Astrocyte (in vitro differentiated cells and primary cell): ENCODE data around the gene DMWD. TPM values are rescaled to one million over a fixed set of nuclear protein-coding genes. Genes with fewer than 3 reads are reported as not detected.

ENCODE experiments used
- DNase-seq: peaks from one replicate; pipeline ENCODE4 v3.0.0-alpha.2; 2010; ENCODE audit warnings: low read depth
- FAIRE-seq: peaks from 2 replicates; lab custom pipeline; 2011; peaks lifted over from hg19 to GRCh38; lab: Jason Lieb, UNC
- H2AFZ ChIP-seq: 2 replicates; pipeline ENCODE4 v1.6.0; 2012; ENCODE audit warnings: low read depth, low read length, inconsistent platforms
- H3K27ac ChIP-seq: 2 replicates; pipeline ENCODE4 v1.5.1; 2011; ENCODE audit warnings: low read depth, low read length, inconsistent platforms
- H3K27me3 ChIP-seq: 2 replicates; pipeline ENCODE4 v1.6.0; 2011; ENCODE audit warnings: low read length, inconsistent platforms; ENCODE audit not compliant: insufficient read depth
- H3K36me3 ChIP-seq: 2 replicates; pipeline ENCODE4 v1.5.1; 2011; ENCODE audit warnings: low read length, inconsistent platforms; ENCODE audit not compliant: insufficient read depth
- H3K4me1 ChIP-seq: 2 replicates; pipeline ENCODE4 v1.5.1; 2011; ENCODE audit warnings: low read length, inconsistent platforms; ENCODE audit not compliant: insufficient read depth
- H3K4me2 ChIP-seq: 2 replicates; pipeline ENCODE4 v1.6.0; 2012; ENCODE audit warnings: low read length, inconsistent platforms
- H3K4me3 ChIP-seq: 2 replicates; pipeline ENCODE4 v1.5.1; 2011; ENCODE audit warnings: low read depth, mild to moderate bottlenecking, low read length, inconsistent platforms; ENCODE audit not compliant: insufficient read depth
- H3K79me2 ChIP-seq: 2 replicates; pipeline ENCODE4 v1.6.0; 2012; ENCODE audit warnings: mild to moderate bottlenecking, low read length, inconsistent platforms; ENCODE audit not compliant: insufficient read depth
- H3K9ac ChIP-seq: 2 replicates; pipeline ENCODE4 v1.6.0; 2012; ENCODE audit warnings: mild to moderate bottlenecking, low read length, inconsistent platforms
- H3K9me3 ChIP-seq: 2 replicates; pipeline ENCODE4 v1.5.1; 2012; ENCODE audit warnings: low read depth, mild to moderate bottlenecking, low read length, inconsistent platforms; ENCODE audit not compliant: insufficient read depth
- H4K20me1 ChIP-seq: 2 replicates; pipeline ENCODE4 v1.6.0; 2012; ENCODE audit warnings: low read length, inconsistent platforms; ENCODE audit not compliant: insufficient read depth
- H3K27ac Mint-ChIP-seq: one replicate; pipeline ENCODE4 v1.8.0; 2021; ENCODE audit warnings: mild to moderate bottlenecking, mixed read lengths; ENCODE audit not compliant: unreplicated experiment
- H3K27me3 Mint-ChIP-seq: one replicate; pipeline ENCODE4 v1.8.0; 2021; ENCODE audit warnings: low read depth, mixed read lengths; ENCODE audit not compliant: unreplicated experiment
- H3K36me3 Mint-ChIP-seq: one replicate; pipeline ENCODE4 v1.8.0; 2021; ENCODE audit warnings: low read depth, mixed read lengths; ENCODE audit not compliant: unreplicated experiment
- H3K4me1 Mint-ChIP-seq: one replicate; pipeline ENCODE4 v1.8.0; 2021; ENCODE audit warnings: low read depth, mixed read lengths; ENCODE audit not compliant: unreplicated experiment
- H3K4me3 Mint-ChIP-seq: one replicate; pipeline ENCODE4 v1.8.0; 2021; ENCODE audit warnings: mild to moderate bottlenecking, moderate library complexity, mixed read lengths; ENCODE audit not compliant: unreplicated experiment
- H3K9me3 Mint-ChIP-seq: one replicate; pipeline ENCODE4 v1.8.0; 2021; ENCODE audit warnings: mild to moderate bottlenecking, mixed read lengths; ENCODE audit not compliant: unreplicated experiment
- EZH2 ChIP-seq: IDR thresholded peaks from 2 replicates; pipeline ENCODE4 v1.6.1; 2012; ENCODE audit warnings: mild to moderate bottlenecking, low read length, inconsistent platforms; ENCODE audit not compliant: insufficient read depth
- total RNA-seq: library from RNA; stranded (reverse); gene quantifications from 2 replicates; pipeline ENCODE4 v1.2.1, GENCODE V29; 2021
- TF ChIP-seq, protein P1 (sequence below): IDR thresholded peaks from 2 replicates; pipeline ENCODE4 v1.5.1; 2011; ENCODE audit warnings: low read depth, mild to moderate bottlenecking, inconsistent platforms, low read length, moderate library complexity; ENCODE audit not compliant: insufficient read depth

Gene DMWD
- total RNA-seq, 1 donor from 2014 or later = 69.0 TPM

DNA sequence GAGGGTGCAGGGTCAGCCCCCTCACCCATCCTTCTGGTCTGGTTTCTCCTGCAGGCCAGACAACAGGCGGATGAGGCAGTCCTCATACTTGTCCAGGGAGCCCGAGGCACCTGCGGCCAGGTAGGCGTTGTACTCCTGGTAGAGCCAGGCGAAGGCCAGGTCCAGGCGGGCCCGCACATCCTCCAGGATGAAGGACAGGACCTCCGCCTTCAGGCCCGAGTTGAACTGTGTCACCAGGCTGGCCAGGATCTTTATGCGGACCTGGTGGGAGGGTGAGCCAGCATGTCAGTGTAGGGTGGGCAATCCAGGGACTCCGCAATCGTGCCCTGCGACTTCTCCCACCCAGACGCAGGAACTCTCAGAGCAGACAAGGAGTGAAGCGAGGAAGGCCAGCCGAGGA is 36.3 kb upstream of the DMWD start:
- no peaks in the 10 kb centered on the region for H3K27me3 ChIP-seq
- Mint-ChIP-seq H3K27me3 (no peaks in the 10 kb centered on the region), H3K4me3 (no peak overlapping the region), H3K9me3 (no peaks in the 10 kb centered on the region), H3K36me3 (peaks cover 28% of the 10 kb centered on the region), H3K27ac (peak overlapping the region; percentile 47), H3K4me1 (no peaks in the 10 kb centered on the region)
- TF ChIP-seq, protein P1, sequence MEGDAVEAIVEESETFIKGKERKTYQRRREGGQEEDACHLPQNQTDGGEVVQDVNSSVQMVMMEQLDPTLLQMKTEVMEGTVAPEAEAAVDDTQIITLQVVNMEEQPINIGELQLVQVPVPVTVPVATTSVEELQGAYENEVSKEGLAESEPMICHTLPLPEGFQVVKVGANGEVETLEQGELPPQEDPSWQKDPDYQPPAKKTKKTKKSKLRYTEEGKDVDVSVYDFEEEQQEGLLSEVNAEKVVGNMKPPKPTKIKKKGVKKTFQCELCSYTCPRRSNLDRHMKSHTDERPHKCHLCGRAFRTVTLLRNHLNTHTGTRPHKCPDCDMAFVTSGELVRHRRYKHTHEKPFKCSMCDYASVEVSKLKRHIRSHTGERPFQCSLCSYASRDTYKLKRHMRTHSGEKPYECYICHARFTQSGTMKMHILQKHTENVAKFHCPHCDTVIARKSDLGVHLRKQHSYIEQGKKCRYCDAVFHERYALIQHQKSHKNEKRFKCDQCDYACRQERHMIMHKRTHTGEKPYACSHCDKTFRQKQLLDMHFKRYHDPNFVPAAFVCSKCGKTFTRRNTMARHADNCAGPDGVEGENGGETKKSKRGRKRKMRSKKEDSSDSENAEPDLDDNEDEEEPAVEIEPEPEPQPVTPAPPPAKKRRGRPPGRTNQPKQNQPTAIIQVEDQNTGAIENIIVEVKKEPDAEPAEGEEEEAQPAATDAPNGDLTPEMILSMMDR = no peak
- no peaks in the 10 kb centered on the region for H3K4me1 ChIP-seq
- H3K4me3 ChIP-seq = no peak overlapping the region
- DNase-seq (no peak), FAIRE-seq (no peak)
- H3K4me2 ChIP-seq = no peak overlapping the region
- peaks cover 39% of the 10 kb centered on the region for H3K36me3 ChIP-seq
- H2AFZ ChIP-seq = no peak overlapping the region
- no peak overlapping the region for H3K9ac ChIP-seq
- H3K9me3 ChIP-seq = no peaks in the 10 kb centered on the region
- peaks cover 20% of the 10 kb centered on the region for H4K20me1 ChIP-seq
- H3K79me2 ChIP-seq = no peaks in the 10 kb centered on the region
- no peak overlapping the region for H3K27ac ChIP-seq

DNA sequence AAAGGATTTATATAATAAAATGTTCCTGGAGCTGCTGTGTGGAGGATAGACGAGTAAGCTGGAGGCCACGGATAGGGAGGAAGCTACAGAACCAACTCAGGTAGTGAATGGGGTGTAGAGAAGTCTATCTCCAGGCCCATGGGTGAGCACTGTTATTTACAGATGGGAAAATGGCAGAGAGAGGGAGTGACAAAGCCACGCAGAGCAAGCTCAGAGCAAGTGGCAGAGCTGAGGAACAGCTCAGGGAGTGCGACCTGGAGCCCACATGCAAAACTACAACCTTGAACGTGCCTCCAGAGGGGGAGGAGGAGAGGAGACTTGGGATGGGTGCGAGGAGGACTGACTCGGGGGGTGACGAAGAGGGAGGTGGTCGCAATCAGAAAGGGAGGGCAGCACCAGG is 35.9 kb upstream of the DMWD start:
- no peak overlapping the region for H3K4me2 ChIP-seq
- no peaks in the 10 kb centered on the region for H3K4me1 ChIP-seq
- H3K27ac ChIP-seq = no peak overlapping the region
- no peaks in the 10 kb centered on the region for H3K27me3 ChIP-seq
- peaks cover 41% of the 10 kb centered on the region for H3K36me3 ChIP-seq
- H3K4me3 Mint-ChIP-seq = no peak overlapping the region
- TF ChIP-seq, protein P1 = no peak
- TF ChIP-seq EZH2 = no peak
- peaks cover 28% of the 10 kb centered on the region for H3K36me3 Mint-ChIP-seq
- no peaks in the 10 kb centered on the region for H3K9me3 ChIP-seq
- no peak overlapping the region for H2AFZ ChIP-seq
- no peaks in the 10 kb centered on the region for H3K4me1 Mint-ChIP-seq
- FAIRE-seq (no peak), DNase-seq (no peak)
- no peak overlapping the region for H3K4me3 ChIP-seq
- no peaks in the 10 kb centered on the region for H3K9me3 Mint-ChIP-seq
- H3K79me2 ChIP-seq = no peaks in the 10 kb centered on the region
- H4K20me1 ChIP-seq = peaks cover 20% of the 10 kb centered on the region
- no peak overlapping the region for H3K9ac ChIP-seq
- peak overlapping the region; percentile 67 for H3K27ac Mint-ChIP-seq
- no peaks in the 10 kb centered on the region for H3K27me3 Mint-ChIP-seq

DNA sequence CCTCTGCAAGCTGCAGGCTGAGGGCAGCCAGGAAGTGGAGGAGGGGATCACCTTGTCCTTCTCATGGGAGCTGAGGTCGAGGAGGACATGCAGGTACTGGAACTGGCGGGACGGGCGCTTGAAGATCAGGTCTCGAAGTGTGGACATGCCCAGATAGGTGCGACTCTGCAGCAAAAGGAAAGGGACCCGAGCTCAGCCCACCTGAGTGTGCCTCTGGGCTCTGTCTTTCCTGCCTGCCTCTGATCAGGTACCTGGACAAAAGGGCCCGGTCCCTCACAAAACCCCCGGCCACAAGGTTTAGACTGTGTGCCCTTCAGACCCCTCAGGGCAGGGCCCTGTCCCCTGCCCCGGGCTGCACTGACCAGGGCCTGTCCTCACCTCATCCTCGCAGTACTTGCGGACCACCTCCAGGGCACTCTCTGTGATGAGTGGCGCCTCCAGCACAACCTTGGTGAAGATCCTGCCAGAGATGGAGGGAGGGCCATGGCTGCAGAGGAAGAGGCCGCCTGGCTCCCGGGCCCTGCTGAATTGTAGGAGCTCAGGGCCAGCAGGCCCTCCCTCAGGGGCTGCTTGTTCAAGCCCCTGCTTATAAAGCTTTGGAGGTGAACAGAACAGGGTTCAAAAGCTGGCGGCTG is 34.9 kb upstream of the DMWD start:
- no peak overlapping the region for H3K4me2 ChIP-seq
- DNase-seq (no peak), FAIRE-seq (no peak)
- H3K27me3 Mint-ChIP-seq = no peaks in the 10 kb centered on the region
- no peak overlapping the region for H3K9ac ChIP-seq
- H3K36me3 ChIP-seq = peaks cover 43% of the 10 kb centered on the region
- H3K27ac Mint-ChIP-seq = no peak overlapping the region
- H3K27ac ChIP-seq = no peak overlapping the region
- no peak overlapping the region for H3K4me3 ChIP-seq
- TF ChIP-seq, protein P1 = no peak
- TF ChIP-seq EZH2 = no peak
- H2AFZ ChIP-seq = no peak overlapping the region
- peaks cover 20% of the 10 kb centered on the region for H4K20me1 ChIP-seq
- H3K4me3 Mint-ChIP-seq = no peak overlapping the region
- H3K4me1 ChIP-seq = no peaks in the 10 kb centered on the region
- peaks cover 28% of the 10 kb centered on the region for H3K36me3 Mint-ChIP-seq
- no peaks in the 10 kb centered on the region for H3K9me3 ChIP-seq
- no peaks in the 10 kb centered on the region for H3K4me1 Mint-ChIP-seq
- no peaks in the 10 kb centered on the region for H3K27me3 ChIP-seq
- H3K79me2 ChIP-seq = no peaks in the 10 kb centered on the region
- H3K9me3 Mint-ChIP-seq = no peaks in the 10 kb centered on the region
